ENCODE results near the gene IFT88. TPM values are rescaled to one million over a fixed set of nuclear protein-coding genes. Genes with fewer than 3 reads are reported as not detected.

IFT88 gene
- polyA plus RNA-seq, 3 donors, result 2.9 to 4.5 (median 4.1) TPM

- Histone ChIP-seq H4K20me1 (ENCODE audit: insufficient read depth, low read length) (no peaks in the 10 kb centered on the region), H3K27me3 (ENCODE audit: control insufficient read depth in 2 of 2, insufficient read depth in 2 of 2, low read length in 2 of 2) (no peaks in the 10 kb centered on the region), H3K79me2 (ENCODE audit: insufficient read depth, low read length) (no peaks in the 10 kb centered on the region), H3K4me2 (replicated peaks; ENCODE audit: extremely low read depth, low read length, poor library complexity, severe bottlenecking) (no peak overlapping the region), H3K36me3 (replicated peaks in 1 of 2; ENCODE audit: control insufficient read depth in 1 of 2, insufficient read depth in 2 of 2, low read length in 2 of 2) (no peaks in the 10 kb centered on the region), H3K9me3 (replicated peaks in 1 of 2; ENCODE audit: control insufficient read depth in 1 of 2, insufficient read depth in 1 of 2, low read length in 2 of 2) (no peaks in the 10 kb centered on the region), H3K4me1 (ENCODE audit: control insufficient read depth in 1 of 2, insufficient read depth in 2 of 2, low read length in 2 of 2) (no peaks in the 10 kb centered on the region), H2AFZ (ENCODE audit: insufficient read depth, low read depth, low read length, poor library complexity, severe bottlenecking) (no peak overlapping the region), H3K27ac (ENCODE audit: low read depth in 1 of 2, low read length in 2 of 2) (no peak overlapping the region), H3K9ac (ENCODE audit: insufficient read depth, low read length, poor library complexity, severe bottlenecking) (no peak overlapping the region), H3K4me3 (replicated peaks in 1 of 3; ENCODE audit: low read depth in 2 of 3, low read length in 3 of 3) (no peak overlapping the region)
- Mint-ChIP-seq H3K27ac (no peak overlapping the region), H3K27me3 (ENCODE audit: low read depth in 3 of 3) (no peaks in the 10 kb centered on the region), H3K4me3 (no peak overlapping the region), H3K4me1 (no peaks in the 10 kb centered on the region), H3K36me3 (peaks cover 8 to 10% of the 10 kb centered on the region in 2 donors), H3K9me3 (peaks cover 0 to 2% (median 0%) of the 10 kb centered on the region in 7 donors)
- intact Hi-C loops (cut with micrococcal nuclease), result no loop called here
- 90% methylated on average over 2 of the region's 2 CpGs for WGBS (ENCODE audit: insufficient coverage)
- no peak for TF ChIP-seq CTCF (IDR thresholded peaks at IDR 0.05)
- no peak for DNase-seq
Measured at GRCh38 chr13:20594280-20594679, 27.3 kb downstream of the IFT88 start.

GRCh38 chr13:20607015-20607414 lies 40.1 kb downstream of the IFT88 start:
- intact Hi-C loops (cut with micrococcal nuclease), result no loop called here
- WGBS (ENCODE audit: insufficient coverage), result 94% methylated on average over 15 of the region's 15 CpGs
- Mint-ChIP-seq H3K27me3 (ENCODE audit: low read depth in 3 of 3) (peaks cover 0 to 2% (median 0%) of the 10 kb centered on the region in 3 donors), H3K36me3 (peaks cover 23 to 26% of the 10 kb centered on the region in 2 donors), H3K4me1 (no peaks in the 10 kb centered on the region), H3K4me3 (no peak overlapping the region), H3K9me3 (peaks cover 0 to 2% (median 0%) of the 10 kb centered on the region in 7 donors), H3K27ac (no peak overlapping the region)
- peaks cover 8 to 13% of the 10 kb centered on the region in 2 donors for H3K36me3 ChIP-seq (replicated peaks in 1 of 2; ENCODE audit: control insufficient read depth in 1 of 2, insufficient read depth in 2 of 2, low read length in 2 of 2)
- no peak for DNase-seq
- no peak overlapping the region for H3K4me3 ChIP-seq (replicated peaks in 1 of 3; ENCODE audit: low read depth in 2 of 3, low read length in 3 of 3)
- no peaks in the 10 kb centered on the region for H3K79me2 ChIP-seq (ENCODE audit: insufficient read depth, low read length)
- TF ChIP-seq CTCF (IDR thresholded peaks at IDR 0.05), result no peak
- H3K9me3 ChIP-seq (replicated peaks in 1 of 2; ENCODE audit: control insufficient read depth in 1 of 2, insufficient read depth in 1 of 2, low read length in 2 of 2), result no peaks in the 10 kb centered on the region
- H3K27ac ChIP-seq (ENCODE audit: low read depth in 1 of 2, low read length in 2 of 2), result no peak overlapping the region
- no peak overlapping the region for H3K9ac ChIP-seq (ENCODE audit: insufficient read depth, low read length, poor library complexity, severe bottlenecking)
- H2AFZ ChIP-seq (ENCODE audit: insufficient read depth, low read depth, low read length, poor library complexity, severe bottlenecking), result no peak overlapping the region
- H3K27me3 ChIP-seq (ENCODE audit: control insufficient read depth in 2 of 2, insufficient read depth in 2 of 2, low read length in 2 of 2), result no peaks in the 10 kb centered on the region
- H4K20me1 ChIP-seq (ENCODE audit: insufficient read depth, low read length), result no peaks in the 10 kb centered on the region
- no peak overlapping the region for H3K4me2 ChIP-seq (replicated peaks; ENCODE audit: extremely low read depth, low read length, poor library complexity, severe bottlenecking)
- H3K4me1 ChIP-seq (ENCODE audit: control insufficient read depth in 1 of 2, insufficient read depth in 2 of 2, low read length in 2 of 2), result no peaks in the 10 kb centered on the region
